ENCODE data around the gene PLCB1. TPM values are rescaled to one million over a fixed set of nuclear protein-coding genes. Genes with fewer than 3 reads are reported as not detected.
A peak's percentile ranks its signal among the peaks of the same experiment; 100 is the strongest.

The PLCB1 gene
- total RNA-seq, 1 experiment from 2014 or later = 4.4 TPM

DNA sequence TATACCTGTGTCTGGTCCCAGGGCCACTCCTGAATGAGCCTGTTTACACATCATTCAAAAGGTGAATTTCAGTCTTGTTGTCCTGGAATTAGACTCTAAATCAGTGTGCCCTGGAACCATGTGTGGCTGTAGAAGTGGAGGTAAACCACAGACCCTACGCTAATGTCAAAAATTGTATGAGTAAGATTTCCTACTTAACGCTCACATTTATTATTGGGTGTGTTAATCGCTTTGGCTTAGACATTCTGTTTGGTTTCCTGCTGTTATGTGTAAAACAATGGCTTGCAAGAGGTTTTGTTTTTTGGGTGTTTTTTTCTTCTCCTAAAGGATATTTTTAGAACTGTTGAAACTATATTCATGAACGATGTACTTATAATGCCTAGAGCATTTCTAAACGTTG, 19.3 kb downstream of the PLCB1 start:
- ChIA-PET POLR2A (ENCODE audit: unreplicated experiment) (no interaction called here), CTCF (no interaction called here)
- Histone ChIP-seq H3K9me3 (ENCODE audit: low read length) (no peaks in the 10 kb centered on the region), H3K9ac (ENCODE audit: low read length) (no peak overlapping the region), H3K4me1 (ENCODE audit: insufficient read depth, low read length) (peaks cover 35% of the 10 kb centered on the region), H3K27ac (ENCODE audit: low read length) (no peak overlapping the region), H3K4me2 (ENCODE audit: low read length) (no peak overlapping the region), H3F3A (ENCODE audit: low read length, unreplicated experiment) (no peaks in the 10 kb centered on the region), H3K36me3 (ENCODE audit: low read depth, low read length) (no peaks in the 10 kb centered on the region), H3K27me3 (ENCODE audit: low read length) (peaks cover 9% of the 10 kb centered on the region; the same call in 1 of the 2 replicates), H4K20me1 (ENCODE audit: low read length) (no peaks in the 10 kb centered on the region), H3K79me2 (ENCODE audit: low read length) (no peaks in the 10 kb centered on the region), H2AFZ (ENCODE audit: low read length) (no peak overlapping the region), H3K9me2 (replicated peaks; ENCODE audit: low read length) (no peaks in the 10 kb centered on the region), H3K4me3 (ENCODE audit: low read length) (no peak overlapping the region)
- intact Hi-C loops (cut with micrococcal nuclease) = no loop called here
- DNase-seq = no peak
- no peak for ATAC-seq
- no TSS peak for BruUV-seq (replicated peaks)
- TF ChIP-seq EZH2phosphoT487 (IDR thresholded peaks at IDR 0.05; ENCODE audit: borderline replicate concordance, low read length) = no peak
- TF ChIP-seq EZH2 (IDR thresholded peaks at IDR 0.05; ENCODE audit: low read length, unreplicated experiment) = no peak
- TF ChIP-seq, protein P1, sequence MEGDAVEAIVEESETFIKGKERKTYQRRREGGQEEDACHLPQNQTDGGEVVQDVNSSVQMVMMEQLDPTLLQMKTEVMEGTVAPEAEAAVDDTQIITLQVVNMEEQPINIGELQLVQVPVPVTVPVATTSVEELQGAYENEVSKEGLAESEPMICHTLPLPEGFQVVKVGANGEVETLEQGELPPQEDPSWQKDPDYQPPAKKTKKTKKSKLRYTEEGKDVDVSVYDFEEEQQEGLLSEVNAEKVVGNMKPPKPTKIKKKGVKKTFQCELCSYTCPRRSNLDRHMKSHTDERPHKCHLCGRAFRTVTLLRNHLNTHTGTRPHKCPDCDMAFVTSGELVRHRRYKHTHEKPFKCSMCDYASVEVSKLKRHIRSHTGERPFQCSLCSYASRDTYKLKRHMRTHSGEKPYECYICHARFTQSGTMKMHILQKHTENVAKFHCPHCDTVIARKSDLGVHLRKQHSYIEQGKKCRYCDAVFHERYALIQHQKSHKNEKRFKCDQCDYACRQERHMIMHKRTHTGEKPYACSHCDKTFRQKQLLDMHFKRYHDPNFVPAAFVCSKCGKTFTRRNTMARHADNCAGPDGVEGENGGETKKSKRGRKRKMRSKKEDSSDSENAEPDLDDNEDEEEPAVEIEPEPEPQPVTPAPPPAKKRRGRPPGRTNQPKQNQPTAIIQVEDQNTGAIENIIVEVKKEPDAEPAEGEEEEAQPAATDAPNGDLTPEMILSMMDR (conservative IDR thresholded peaks at IDR 0.05; ENCODE audit: low read depth, low read length) = no peak

DNA sequence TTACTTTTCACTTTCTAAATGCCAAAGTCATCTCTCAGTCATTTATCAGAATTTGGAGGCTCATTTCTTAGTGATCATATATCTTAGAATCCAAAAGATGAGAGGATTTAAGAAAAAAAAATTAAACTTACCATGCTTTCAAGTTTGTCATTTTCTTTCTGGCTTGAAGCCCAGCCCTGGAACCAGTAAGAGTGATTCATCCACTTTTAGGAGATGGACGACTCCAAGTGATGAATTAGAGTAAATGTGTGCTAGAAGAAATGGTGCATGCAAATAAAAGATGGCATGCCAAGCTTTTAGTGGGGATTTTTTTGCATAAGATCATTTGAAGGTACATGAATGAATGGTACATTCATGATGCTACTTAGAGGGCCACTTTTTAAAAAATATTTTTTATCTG, 20.1 kb downstream of the PLCB1 start:
- H2AFZ ChIP-seq (ENCODE audit: low read length) = no peak overlapping the region
- H3K36me3 ChIP-seq (ENCODE audit: low read depth, low read length) = no peaks in the 10 kb centered on the region
- intact Hi-C loops (cut with micrococcal nuclease) = no loop called here
- H3K9ac ChIP-seq (ENCODE audit: low read length) = no peak overlapping the region
- peak; percentile 64 for DNase-seq
- BruUV-seq (replicated peaks) = no TSS peak
- ChIA-PET CTCF (no interaction called here), POLR2A (ENCODE audit: unreplicated experiment) (interaction anchor here (0.6 kb wide), 1 partner anchor 10 kb away, joined by 5 read pairs; no protein-coding TSS in a partner anchor)
- no peaks in the 10 kb centered on the region for H4K20me1 ChIP-seq (ENCODE audit: low read length)
- no peak overlapping the region for H3K4me3 ChIP-seq (ENCODE audit: low read length)
- H3K27ac ChIP-seq (ENCODE audit: low read length) = no peak overlapping the region
- H3K9me2 ChIP-seq (replicated peaks; ENCODE audit: low read length) = no peaks in the 10 kb centered on the region
- no peaks in the 10 kb centered on the region for H3K9me3 ChIP-seq (ENCODE audit: low read length)
- no peak overlapping the region for H3K4me2 ChIP-seq (ENCODE audit: low read length)
- H3F3A ChIP-seq (ENCODE audit: low read length, unreplicated experiment) = no peaks in the 10 kb centered on the region
- peaks cover 43% of the 10 kb centered on the region for H3K4me1 ChIP-seq (ENCODE audit: insufficient read depth, low read length)
- H3K79me2 ChIP-seq (ENCODE audit: low read length) = no peaks in the 10 kb centered on the region
- TF ChIP-seq, protein P1 (conservative IDR thresholded peaks at IDR 0.05; ENCODE audit: low read depth, low read length) = no peak
- no peak for TF ChIP-seq EZH2phosphoT487 (IDR thresholded peaks at IDR 0.05; ENCODE audit: borderline replicate concordance, low read length)
- TF ChIP-seq EZH2 (IDR thresholded peaks at IDR 0.05; ENCODE audit: low read length, unreplicated experiment) = no peak
- ATAC-seq = peak; percentile 13; the same call in 1 of the 2 replicates
- peaks cover 3% of the 10 kb centered on the region; the same call in 1 of the 2 replicates for H3K27me3 ChIP-seq (ENCODE audit: low read length)

DNA sequence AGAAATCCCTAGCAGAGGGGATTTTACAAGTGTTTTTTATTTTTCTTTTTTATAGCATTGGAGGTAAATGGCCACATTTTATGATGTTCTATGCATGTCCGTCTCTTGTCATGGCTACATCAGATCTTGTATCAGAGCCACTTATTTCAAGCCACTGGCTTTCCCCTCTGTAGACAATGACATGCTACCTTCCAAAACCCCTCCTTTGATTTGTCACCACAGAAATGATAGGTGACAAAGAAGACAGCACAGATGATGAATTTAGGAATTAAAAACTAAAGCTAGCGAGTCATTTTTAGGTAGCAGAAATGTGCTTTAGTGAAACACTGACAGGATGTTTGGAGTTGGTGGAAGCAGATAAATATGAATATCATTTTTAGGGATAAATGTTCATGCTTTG, 20.8 kb downstream of the PLCB1 start:
- Histone ChIP-seq H3K27ac (ENCODE audit: low read length) (no peak overlapping the region), H3K9me2 (replicated peaks; ENCODE audit: low read length) (no peaks in the 10 kb centered on the region), H3F3A (ENCODE audit: low read length, unreplicated experiment) (no peaks in the 10 kb centered on the region), H2AFZ (ENCODE audit: low read length) (no peak overlapping the region), H3K4me2 (ENCODE audit: low read length) (no peak overlapping the region), H3K4me1 (ENCODE audit: insufficient read depth, low read length) (peaks cover 46% of the 10 kb centered on the region), H3K9ac (ENCODE audit: low read length) (no peak overlapping the region), H3K36me3 (ENCODE audit: low read depth, low read length) (no peaks in the 10 kb centered on the region), H4K20me1 (ENCODE audit: low read length) (no peaks in the 10 kb centered on the region), H3K4me3 (ENCODE audit: low read length) (no peak overlapping the region), H3K27me3 (ENCODE audit: low read length) (no peaks in the 10 kb centered on the region), H3K79me2 (ENCODE audit: low read length) (no peaks in the 10 kb centered on the region), H3K9me3 (ENCODE audit: low read length) (0 out of 2 replicates have a peak, but pooled peaks cover under 1% of the 10 kb centered on the region)
- intact Hi-C loops (cut with micrococcal nuclease) = no loop called here
- CTCF ChIA-PET = no interaction called here
- DNase-seq (no peak), ATAC-seq (no peak)
- no peak for TF ChIP-seq EZH2 (IDR thresholded peaks at IDR 0.05; ENCODE audit: low read length, unreplicated experiment)
- TF ChIP-seq EZH2phosphoT487 (IDR thresholded peaks at IDR 0.05; ENCODE audit: borderline replicate concordance, low read length) = no peak
- TF ChIP-seq, protein P1 (conservative IDR thresholded peaks at IDR 0.05; ENCODE audit: low read depth, low read length) = no peak
- POLR2A ChIA-PET (ENCODE audit: unreplicated experiment) = no interaction called here
- no TSS peak for BruUV-seq (replicated peaks)

All from PC-3 (cell line).